Stimulated activated CD4-positive, alpha-beta T cell treated with anti-CD3 and anti-CD28 coated beads, Interleukin-1b, Interleukin-23, amount 100 ng/mL, for 48 hours (primary cell): ENCODE data around the gene BHLHE41.

ENCODE experiments used
- DNase-seq: peaks from one replicate; pipeline ENCODE4 v3.0.0-alpha.2; 2020

BHLHE41 gene

GRCh38 chr12:26113181-26113654, 11.6 kb downstream of the BHLHE41 start:
- no peak for DNase-seq

- no peak for DNase-seq
These were observed 12.1 kb downstream of the BHLHE41 start for GRCh38 chr12:26112703-26113147.

- DNase-seq, result no peak
These were observed 12.6 kb downstream of the BHLHE41 start for GRCh38 chr12:26112232-26112631.

- DNase-seq, result no peak
These were observed 15.4 kb downstream of the BHLHE41 start for GRCh38 chr12:26109343-26109881.

- DNase-seq, result no peak
These were observed 15.9 kb downstream of the BHLHE41 start for GRCh38 chr12:26108915-26109314.

GRCh38 chr12:26106347-26106746, 18.5 kb downstream of the BHLHE41 start:
- DNase-seq, result no peak

GRCh38 chr12:26102953-26103352, 21.9 kb downstream of the BHLHE41 start:
- no peak for DNase-seq

- DNase-seq, result no peak
These were observed 23.1 kb downstream of the BHLHE41 start for GRCh38 chr12:26101763-26102162.

- DNase-seq, result no peak
These were observed 23.5 kb downstream of the BHLHE41 start for GRCh38 chr12:26101350-26101734.

- no peak for DNase-seq
These were observed 24.0 kb downstream of the BHLHE41 start for GRCh38 chr12:26100666-26101349.

GRCh38 chr12:26097046-26097878, 27.6 kb downstream of the BHLHE41 start:
- peak; percentile 46 for DNase-seq

- DNase-seq, result no peak
These were observed 28.8 kb downstream of the BHLHE41 start for GRCh38 chr12:26096036-26096435.

GRCh38 chr12:26095186-26095585, 29.7 kb downstream of the BHLHE41 start:
- no peak for DNase-seq

- no peak for DNase-seq
These were observed 32.3 kb downstream of the BHLHE41 start for GRCh38 chr12:26092346-26093105.

GRCh38 chr12:26091822-26092221, 33.0 kb downstream of the BHLHE41 start:
- no peak for DNase-seq

- DNase-seq, result no peak
These were observed 33.9 kb downstream of the BHLHE41 start for GRCh38 chr12:26090836-26091510.

GRCh38 chr12:26088998-26089397, 35.8 kb downstream of the BHLHE41 start:
- DNase-seq, result no peak

- no peak for DNase-seq
These were observed 37.9 kb downstream of the BHLHE41 start for GRCh38 chr12:26086936-26087335.

- DNase-seq, result no peak
These were observed 43.9 kb downstream of the BHLHE41 start for GRCh38 chr12:26080911-26081310.

- no peak for DNase-seq
These were observed 46.7 kb downstream of the BHLHE41 start for GRCh38 chr12:26077915-26078702.
